H1 (cell line): Measurements from ENCODE around the gene CSAD. TPM values are rescaled to one million over a fixed set of nuclear protein-coding genes. Genes with fewer than 3 reads are reported as not detected.

Experiments
- CTCF ChIA-PET: fragments of 300-600 bp; sonication (Branson Sonifier 250); formaldehyde crosslinking; loops from one replicate; lab custom pipeline; 2021; ENCODE audit not compliant: partially characterized antibody; lab: Charles Lee
- POLR2A ChIA-PET: fragments of 300-600 bp; sonication (Branson Sonifier 250); formaldehyde crosslinking; loops from one replicate; lab custom pipeline; 2021; ENCODE audit warnings: inconsistent platforms; ENCODE audit not compliant: partially characterized antibody; lab: Charles Lee
- DNase-seq, 2 experiments: peaks; one replicate each; pipeline versions ENCODE4 v3.0.0 to v3.0.0-alpha.2; 2010 to 2022; ENCODE audit warnings: low spot score in 2 of 2, low read depth in 1 of 2, mixed read lengths in 1 of 2
- FAIRE-seq: peaks from 2 replicates; lab custom pipeline; 2011; peaks lifted over from hg19 to GRCh38; lab: Jason Lieb, UNC
- H2AFZ ChIP-seq: 2 replicates; pipeline ENCODE4 v1.8.1; 2012; ENCODE audit warnings: low read length, inconsistent platforms
- H2AK5ac ChIP-seq: 2 replicates; pipeline ENCODE4 v1.6.1; 2013; ENCODE audit warnings: low read depth, low read length
- H2BK120ac ChIP-seq: replicated peaks from 2 replicates; pipeline ENCODE3; 2013; ENCODE audit warnings: low read depth, low read length, inconsistent platforms
- H2BK12ac ChIP-seq: 2 replicates; pipeline ENCODE4 v1.6.1; 2013; ENCODE audit warnings: low read depth, low read length
- H2BK15ac ChIP-seq: 2 replicates; pipeline ENCODE4 v1.6.1; 2013; ENCODE audit warnings: low read length
- H2BK20ac ChIP-seq: 2 replicates; pipeline ENCODE4 v1.6.1; 2013; ENCODE audit warnings: low read length
- H2BK5ac ChIP-seq: 2 replicates; pipeline ENCODE4 v1.6.1; 2013; ENCODE audit warnings: low read depth, low read length
- H3K14ac ChIP-seq: 2 replicates; pipeline ENCODE4 v1.6.1; 2013; ENCODE audit warnings: inconsistent platforms; ENCODE audit not compliant: insufficient read length
- H3K18ac ChIP-seq: 2 replicates; pipeline ENCODE4 v1.6.1; 2013; ENCODE audit warnings: low read length; ENCODE audit errors: extremely low read depth
- H3K23ac ChIP-seq: 2 replicates; pipeline ENCODE4 v1.6.1; 2013; ENCODE audit warnings: inconsistent platforms; ENCODE audit not compliant: insufficient read length
- H3K23me2 ChIP-seq: 2 replicates; pipeline ENCODE4 v1.6.1; 2013; ENCODE audit warnings: low read depth, low read length
- H3K27ac ChIP-seq: 2 replicates; pipeline ENCODE4 v1.6.1; 2011; ENCODE audit warnings: low read depth, low read length, inconsistent platforms
- H3K27me3 ChIP-seq, 4 experiments: replicated peaks in 1 of 4; 1 replicate in 1 of 4; 2 replicates in 3 of 4; pipeline versions ENCODE4 v1.6.1 to v1.8.1; 2011 to 2013; ENCODE audit warnings: low read length in 3 of 4, mild to moderate bottlenecking in 3 of 4, inconsistent platforms in 2 of 4, mixed read lengths in 2 of 4, moderate library complexity in 1 of 4; ENCODE audit not compliant: control insufficient read depth in 3 of 4, insufficient read depth in 3 of 4; ENCODE audit errors: extremely low read depth in 1 of 4
- H3K36me3 ChIP-seq, 4 experiments: 2 replicates each; pipeline versions ENCODE4 v1.6.1 to v1.8.1; 2011 to 2013; ENCODE audit warnings: mild to moderate bottlenecking in 4 of 4, low read length in 3 of 4, moderate library complexity in 2 of 4, control low read depth in 1 of 4, inconsistent platforms in 1 of 4; ENCODE audit not compliant: insufficient read depth in 4 of 4, control insufficient read depth in 2 of 4
- H3K4ac ChIP-seq: replicated peaks from 2 replicates; pipeline ENCODE3; 2013; ENCODE audit warnings: low read length, low read depth, mixed read lengths, inconsistent platforms; ENCODE audit not compliant: insufficient read length
- H3K4me1 ChIP-seq, 4 experiments: replicated peaks in 1 of 4; 1 replicate in 1 of 4; 2 replicates in 3 of 4; pipeline versions ENCODE4 v1.6.1 to v1.8.1; 2011 to 2013; ENCODE audit warnings: low read length in 3 of 4, inconsistent platforms in 2 of 4, mixed read lengths in 1 of 4; ENCODE audit not compliant: insufficient read depth in 4 of 4, control insufficient read depth in 3 of 4
- H3K4me2 ChIP-seq, 2 experiments: 2 replicates each; pipeline versions ENCODE4 v1.6.1 to v1.8.1; 2011 to 2013; ENCODE audit warnings: low read depth in 2 of 2, low read length in 2 of 2, control low read depth in 1 of 2, inconsistent platforms in 1 of 2, mild to moderate bottlenecking in 1 of 2; ENCODE audit not compliant: insufficient read depth in 1 of 2
- H3K4me3 ChIP-seq, 4 experiments: fragments of 200-600, 300-600 bp in 1 of 4; sonication (generic), shearing (Covaris generic), sonication (Bioruptor Twin) in 1 of 4; 2 replicates each; pipeline versions ENCODE4 v1.5.1 to v1.8.1; 2011 to 2016; ENCODE audit warnings: low read length in 4 of 4, low read depth in 3 of 4, control low read depth in 2 of 4, inconsistent platforms in 2 of 4, mild to moderate bottlenecking in 2 of 4, mixed read lengths in 1 of 4, moderate library complexity in 1 of 4; ENCODE audit not compliant: insufficient read depth in 2 of 4; ENCODE audit errors: extremely low read depth in 1 of 4
- H3K56ac ChIP-seq: replicated peaks from 2 replicates; pipeline ENCODE3; 2013; ENCODE audit warnings: low read depth, mild to moderate bottlenecking, mixed read lengths, low read length, inconsistent platforms; ENCODE audit not compliant: insufficient read length
- H3K79me1 ChIP-seq: 2 replicates; pipeline ENCODE4 v1.6.1; 2013; ENCODE audit warnings: low read depth, low read length, control low read depth
- H3K79me2 ChIP-seq, 2 experiments: 2 replicates each; pipeline versions ENCODE4 v1.6.1 to v1.8.1; 2012 to 2013; ENCODE audit warnings: low read length in 2 of 2, mild to moderate bottlenecking in 2 of 2, inconsistent platforms in 1 of 2; ENCODE audit not compliant: insufficient read depth in 2 of 2, control insufficient read depth in 1 of 2
- H3K9ac ChIP-seq, 4 experiments: replicated peaks in 1 of 4; 1 replicate in 1 of 4; 2 replicates in 3 of 4; pipeline versions ENCODE4 v1.6.1 to v1.8.1; 2011 to 2013; ENCODE audit warnings: low read depth in 3 of 4, low read length in 3 of 4, control low read depth in 2 of 4, mild to moderate bottlenecking in 2 of 4, moderate library complexity in 2 of 4, inconsistent platforms in 1 of 4; ENCODE audit errors: extremely low read depth in 1 of 4
- H3K9me3 ChIP-seq, 2 experiments: 2 replicates each; pipeline versions ENCODE4 v1.6.1 to v1.8.1; 2012 to 2013; ENCODE audit warnings: mild to moderate bottlenecking in 2 of 2, moderate library complexity in 2 of 2, control low read depth in 1 of 2, inconsistent platforms in 1 of 2, low read depth in 1 of 2, low read length in 1 of 2, mixed read lengths in 1 of 2; ENCODE audit not compliant: insufficient read depth in 2 of 2
- H4K20me1 ChIP-seq, 2 experiments: replicated peaks in 1 of 2; 2 replicates each; pipeline versions ENCODE3 to v1.8.1; 2011 to 2013; ENCODE audit warnings: inconsistent platforms in 2 of 2, low read length in 2 of 2, mild to moderate bottlenecking in 1 of 2; ENCODE audit not compliant: insufficient read depth in 2 of 2, control insufficient read depth in 1 of 2
- H4K5ac ChIP-seq: 2 replicates; pipeline ENCODE4 v1.6.1; 2013; ENCODE audit warnings: low read length, low read depth, mixed read lengths, inconsistent platforms; ENCODE audit not compliant: insufficient read length
- H4K8ac ChIP-seq: 2 replicates; pipeline ENCODE4 v1.8.0; 2013; ENCODE audit warnings: mild to moderate bottlenecking, moderate library complexity, low read length, inconsistent platforms; ENCODE audit not compliant: insufficient read depth; ENCODE audit errors: extremely low read depth
- H4K91ac ChIP-seq: replicated peaks from 2 replicates; pipeline ENCODE3; 2013; ENCODE audit warnings: low read length, mixed read lengths, inconsistent platforms; ENCODE audit not compliant: insufficient read length
- WGBS, 2 experiments: shearing (Covaris generic) in 1 of 2; methylation state at CpG; one replicate each; pipeline versions ENCODE4 v1.1.6 to v1.1.7; 2013 to 2015; ENCODE audit warnings: low lambda C conversion rate in 2 of 2, mixed read lengths in 2 of 2, inconsistent platforms in 1 of 2, low coverage in 1 of 2, missing lambda C conversion rate in 1 of 2; ENCODE audit not compliant: insufficient replicate concordance in 2 of 2, insufficient coverage in 1 of 2, insufficient read length in 1 of 2; ENCODE audit errors: extremely low coverage in 1 of 2, missing lambda C conversion rate in 1 of 2; 5-methylcytosine and 5-hydroxymethylcytosine counted together
- polyA plus RNA-seq, 7 experiments: library from polyadenylated mRNA; depleted of rRNA in 3 of 7; stranded (reverse) in 5 of 7; unstranded in 2 of 7; fragments of >200 nt in 5 of 7; fragments of 200-250 nt in 2 of 7; gene quantifications; 1 replicate in 5 of 7; 2 replicates in 1 of 7; 4 replicates in 1 of 7; pipeline versions ENCODE4 v1.2.1 to v1.2.3, GENCODE V29; 2011 to 2013; ENCODE audit warnings: missing spikeins in 2 of 7, mixed read lengths in 2 of 7
- total RNA-seq: library from RNA; stranded (reverse); fragmentation: NEBNext Ultra II Directional; extraction: Animal tissue kit (Norgen Biotek cat#: 25700); gene quantifications from 2 replicates; pipeline ENCODE4 v1.2.1, GENCODE V29; 2021

The CSAD gene
- total and polyA plus RNA-seq, 2 of the 8 experiments (the other 6 are each of a cell fraction or from before 2014, with no cell fraction given) = 8.8 to 11.3 TPM

DNA sequence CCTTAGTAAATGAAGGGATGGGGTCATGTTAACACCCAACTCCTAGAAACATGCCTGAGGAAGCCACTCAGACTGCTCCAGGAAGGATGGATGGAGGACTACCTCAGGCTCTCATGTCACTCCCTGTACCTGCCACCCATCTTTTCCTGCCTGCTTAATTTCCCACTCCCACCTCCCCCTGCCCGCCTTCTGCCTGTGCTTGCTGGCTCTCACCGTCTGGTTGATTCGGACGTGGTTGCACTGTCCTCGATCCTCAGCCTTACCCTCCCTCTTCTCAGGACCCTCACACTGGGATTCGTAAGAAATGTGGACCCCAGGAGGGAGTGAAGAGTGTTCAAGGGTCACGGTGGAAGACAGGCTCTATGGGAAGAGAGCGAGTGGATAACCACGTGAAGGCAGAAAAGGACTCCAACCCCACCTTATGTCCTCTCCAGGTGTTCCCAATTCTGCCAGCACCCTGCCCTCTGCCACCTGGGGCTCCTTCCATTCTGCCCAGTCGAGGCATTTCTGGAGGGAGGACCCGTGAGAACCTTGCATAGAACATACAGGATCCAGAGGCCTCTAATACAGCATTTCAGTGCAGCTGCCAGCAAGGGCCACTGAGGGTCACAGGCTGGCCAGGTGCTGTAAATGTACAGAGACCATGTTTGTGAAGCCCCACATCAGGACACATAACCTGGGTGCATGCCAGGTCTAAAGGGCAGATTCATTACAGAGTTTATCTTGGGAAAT, 13.4 kb upstream of the CSAD start:
- H3K27me3 ChIP-seq = peaks cover 2 to 37% (median 19%) of the 10 kb centered on the region in 4 experiments
- no peak overlapping the region for H4K5ac ChIP-seq
- peaks cover 2% of the 10 kb centered on the region; the same call in 1 of the 2 replicates for H3K23me2 ChIP-seq
- no peak overlapping the region for H3K18ac ChIP-seq
- H3K9me3 ChIP-seq = no peaks in the 10 kb centered on the region
- H3K9ac ChIP-seq = no peak overlapping the region
- no peak overlapping the region for H2BK120ac ChIP-seq
- H3K4me2 ChIP-seq = no peak overlapping the region
- H3K4ac ChIP-seq = no peak overlapping the region
- FAIRE-seq = no peak
- H3K23ac ChIP-seq = no peak overlapping the region
- H2BK5ac ChIP-seq = no peak overlapping the region
- no peaks in the 10 kb centered on the region for H3K79me2 ChIP-seq
- 81% methylated on average over 8 of the region's 11 CpGs; no CpG with 5 or more reads in 1 of the 2 experiments for WGBS, 2 experiments
- ChIA-PET POLR2A (interaction anchor here (0.7 to 2.1 kb wide), 8 partner anchors 10 to 97 kb away, joined by 3 to 7 read pairs (median 4); partner anchors contain the start of genes CSAD, IGFBP6 and ITGB7), CTCF (interaction anchor here (0.6 to 12.9 kb wide), 16 partner anchors 9 to 129 kb away, joined by 3 to 198 read pairs (median 18); partner anchors contain the start of genes CSAD, ESPL1, ITGB7 and ZNF740)
- peaks cover 0 to 3% (median 2%) of the 10 kb centered on the region in 4 experiments; a peak in 4 of 7 replicates for H3K4me1 ChIP-seq
- no peak for DNase-seq
- no peak overlapping the region for H2BK15ac ChIP-seq
- H4K91ac ChIP-seq = no peak overlapping the region
- no peak overlapping the region for H3K27ac ChIP-seq
- H3K79me1 ChIP-seq = no peaks in the 10 kb centered on the region
- H2BK20ac ChIP-seq = no peak overlapping the region
- no peak overlapping the region for H4K8ac ChIP-seq
- H3K36me3 ChIP-seq = peaks cover 0 to 2% (median 0%) of the 10 kb centered on the region in 4 experiments; a peak in 1 of 8 replicates
- H2AK5ac ChIP-seq = no peak overlapping the region
- H3K4me3 ChIP-seq = no peak overlapping the region
- no peak overlapping the region for H3K56ac ChIP-seq
- no peak overlapping the region for H2AFZ ChIP-seq
- H2BK12ac ChIP-seq = no peak overlapping the region
- peaks cover 2 to 7% of the 10 kb centered on the region in 2 experiments for H4K20me1 ChIP-seq
- no peak overlapping the region for H3K14ac ChIP-seq
